PC-9 (cell line): ENCODE results near the gene UVSSA. TPM values are rescaled to one million over a fixed set of nuclear protein-coding genes. Genes with fewer than 3 reads are reported as not detected.
A peak's percentile ranks its signal among the peaks of the same experiment; 100 is the strongest.

Source experiments
- BruUV-seq: library from RNA; stranded (reverse); fragments of 400-500 nt; replicated peaks from 2 replicates; lab custom pipeline; 2021; lab: Mats Ljungman, UMichigan
- CTCF ChIA-PET: fragments of 300-600 bp; sonication (Branson Sonifier 250); formaldehyde crosslinking; loops from one replicate; lab custom pipeline; 2022; ENCODE audit warnings: antibody characterized with exemption; lab: Charles Lee
- POLR2A ChIA-PET: fragments of 300-600 bp; sonication (Branson Sonifier 250); formaldehyde crosslinking; loops from one replicate; lab custom pipeline; 2022; ENCODE audit warnings: antibody characterized with exemption; ENCODE audit not compliant: unreplicated experiment; lab: Charles Lee
- DNase-seq, 2 experiments: peaks; one replicate each; pipeline versions ENCODE4 v3.0.0 to v3.0.0-alpha.2; 2015 to 2022; ENCODE audit warnings: mixed read lengths in 1 of 2
- H2AFZ ChIP-seq: fragments of 200-600 bp; sonication (generic); 2 replicates; pipeline ENCODE4 v1.8.1; 2017; ENCODE audit warnings: antibody characterized with exemption
- H3F3A ChIP-seq: fragments of 200-600 bp; sonication (generic); 2 replicates; pipeline ENCODE4 v1.8.1; 2017; ENCODE audit warnings: antibody characterized with exemption, mild to moderate bottlenecking, low read depth; ENCODE audit not compliant: insufficient read depth
- H3K27ac ChIP-seq: fragments of 200-600 bp; sonication (generic); 2 replicates; pipeline ENCODE4 v1.6.1; 2016; ENCODE audit warnings: mixed run types
- H3K27me3 ChIP-seq: fragments of 200-600 bp; sonication (generic); 2 replicates; pipeline ENCODE4 v1.6.1; 2016; ENCODE audit warnings: low read depth, mixed run types; ENCODE audit not compliant: insufficient read depth
- H3K36me3 ChIP-seq: fragments of 200-600 bp; sonication (generic); 2 replicates; pipeline ENCODE4 v1.6.1; 2016; ENCODE audit warnings: low read depth, mixed run types
- H3K4me1 ChIP-seq: fragments of 200-600 bp; sonication (generic); replicated peaks from 2 replicates; pipeline ENCODE4 v1.6.1; 2016; ENCODE audit warnings: mixed run types; ENCODE audit not compliant: insufficient read depth
- H3K4me2 ChIP-seq: fragments of 200-600 bp; sonication (generic); 2 replicates; pipeline ENCODE4 v1.6.1; 2017; ENCODE audit warnings: mixed run types
- H3K4me3 ChIP-seq: fragments of 200-600 bp; sonication (generic); 2 replicates; pipeline ENCODE4 v1.6.1; 2016; ENCODE audit warnings: mixed run types
- H3K79me2 ChIP-seq: fragments of 200-600 bp; sonication (generic); 2 replicates; pipeline ENCODE4 v1.6.1; 2017; ENCODE audit warnings: low read depth, mixed run types
- H3K9me2 ChIP-seq: fragments of 200-600 bp; sonication (generic); 2 replicates; pipeline ENCODE4 v1.8.1; 2017; ENCODE audit warnings: mild to moderate bottlenecking; ENCODE audit not compliant: insufficient read depth
- H3K9me3 ChIP-seq: fragments of 200-600 bp; sonication (generic); 2 replicates; pipeline ENCODE4 v1.8.1; 2016; ENCODE audit warnings: low read depth; ENCODE audit not compliant: insufficient read depth
- H4K20me1 ChIP-seq: fragments of 200-600 bp; sonication (generic); 2 replicates; pipeline ENCODE4 v1.8.1; 2017; ENCODE audit not compliant: insufficient read depth
- EZH2 ChIP-seq: fragments of 200-600 bp; sonication (generic); IDR thresholded peaks from 2 replicates; pipeline ENCODE4 v1.8.0; 2017; ENCODE audit warnings: antibody characterized with exemption, low read depth
- intact Hi-C: fragments of 100-400 bp; cut with micrococcal nuclease; formaldehyde crosslinking; loops from one replicate; pipeline ENCODE4 v1.10.0; 2022; ENCODE audit not compliant: unreplicated experiment
- total RNA-seq: library from RNA; stranded (reverse); gene quantifications from 2 replicates; pipeline ENCODE4 v1.2.3, GENCODE V29; 2021
- TF ChIP-seq, protein P1 (sequence below): fragments of 200-600 bp; sonication (generic); conservative IDR thresholded peaks from 2 replicates; pipeline ENCODE4 v1.6.1; 2017; ENCODE audit warnings: mixed run types, antibody characterized with exemption, mild to moderate bottlenecking, moderate library complexity

UVSSA gene
- total RNA-seq, 1 experiment from 2014 or later, result 24.3 TPM

DNA sequence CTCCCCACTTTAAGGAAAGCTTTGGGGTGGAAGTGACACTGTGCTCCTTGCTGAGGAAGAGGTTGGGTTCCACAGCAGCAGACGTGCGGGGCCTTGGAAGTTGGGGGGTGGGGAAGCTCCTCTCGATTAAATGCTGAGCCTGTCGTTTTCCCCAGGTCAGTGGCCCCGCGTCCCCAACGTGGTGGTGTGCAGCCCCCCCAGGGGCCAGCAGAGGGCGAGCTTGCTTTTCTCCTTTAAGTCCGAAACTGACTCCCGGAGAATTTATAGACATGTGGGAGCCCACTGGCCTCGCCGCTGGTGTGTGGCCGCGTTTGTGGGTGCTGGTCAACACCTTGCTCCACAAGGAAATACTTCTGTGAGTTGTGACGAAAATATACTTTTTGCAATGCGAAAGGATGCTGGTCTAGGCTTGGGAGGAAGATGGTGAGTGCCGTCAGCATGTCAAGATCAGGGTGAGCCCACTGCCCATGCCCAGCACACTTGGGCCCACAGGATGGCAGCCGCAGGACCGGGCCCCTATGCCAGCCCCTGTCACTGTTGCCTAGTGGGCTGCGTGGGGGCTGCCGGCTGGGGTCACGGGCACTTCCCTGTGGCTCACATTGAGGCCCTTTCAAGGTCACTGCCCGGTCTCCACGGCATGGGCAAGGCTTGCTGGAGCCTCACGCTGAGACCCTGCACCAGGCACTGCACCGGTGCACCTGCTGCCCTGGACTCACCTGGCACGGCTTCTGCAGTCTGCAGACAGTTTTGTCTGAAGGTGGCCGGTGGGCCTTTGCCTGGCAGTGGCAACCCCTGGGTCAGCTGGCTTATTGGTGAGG, 9.4 kb downstream of the UVSSA start:
- BruUV-seq, result no TSS peak
- ChIA-PET POLR2A (no interaction called here), CTCF (interaction anchor here (0.7 kb wide), 1 partner anchor 191 kb away, joined by 3 read pairs; no protein-coding TSS in a partner anchor)
- no peak overlapping the region for H3K27ac ChIP-seq
- intact Hi-C loops, result loop anchor here (10.0 kb wide), 1 partner anchor 248 kb away; no protein-coding TSS in a partner anchor
- H3K4me2 ChIP-seq, result no peak overlapping the region
- no peaks in the 10 kb centered on the region for H3K36me3 ChIP-seq
- H3K27me3 ChIP-seq, result no peaks in the 10 kb centered on the region
- H3K79me2 ChIP-seq, result no peaks in the 10 kb centered on the region
- H3K4me1 ChIP-seq, result no peaks in the 10 kb centered on the region
- no peak overlapping the region for H2AFZ ChIP-seq
- no peaks in the 10 kb centered on the region for H3K9me3 ChIP-seq
- peak in 1 of 2 experiments; percentile 31 for DNase-seq
- H3F3A ChIP-seq, result no peaks in the 10 kb centered on the region; the same call in 1 of the 2 replicates
- H4K20me1 ChIP-seq, result peaks cover 8% of the 10 kb centered on the region; the same call in 1 of the 2 replicates
- H3K4me3 ChIP-seq, result no peak overlapping the region
- H3K9me2 ChIP-seq, result no peaks in the 10 kb centered on the region
- TF ChIP-seq, protein P1, sequence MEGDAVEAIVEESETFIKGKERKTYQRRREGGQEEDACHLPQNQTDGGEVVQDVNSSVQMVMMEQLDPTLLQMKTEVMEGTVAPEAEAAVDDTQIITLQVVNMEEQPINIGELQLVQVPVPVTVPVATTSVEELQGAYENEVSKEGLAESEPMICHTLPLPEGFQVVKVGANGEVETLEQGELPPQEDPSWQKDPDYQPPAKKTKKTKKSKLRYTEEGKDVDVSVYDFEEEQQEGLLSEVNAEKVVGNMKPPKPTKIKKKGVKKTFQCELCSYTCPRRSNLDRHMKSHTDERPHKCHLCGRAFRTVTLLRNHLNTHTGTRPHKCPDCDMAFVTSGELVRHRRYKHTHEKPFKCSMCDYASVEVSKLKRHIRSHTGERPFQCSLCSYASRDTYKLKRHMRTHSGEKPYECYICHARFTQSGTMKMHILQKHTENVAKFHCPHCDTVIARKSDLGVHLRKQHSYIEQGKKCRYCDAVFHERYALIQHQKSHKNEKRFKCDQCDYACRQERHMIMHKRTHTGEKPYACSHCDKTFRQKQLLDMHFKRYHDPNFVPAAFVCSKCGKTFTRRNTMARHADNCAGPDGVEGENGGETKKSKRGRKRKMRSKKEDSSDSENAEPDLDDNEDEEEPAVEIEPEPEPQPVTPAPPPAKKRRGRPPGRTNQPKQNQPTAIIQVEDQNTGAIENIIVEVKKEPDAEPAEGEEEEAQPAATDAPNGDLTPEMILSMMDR, result peak; percentile 72
- TF ChIP-seq EZH2, result no peak

DNA sequence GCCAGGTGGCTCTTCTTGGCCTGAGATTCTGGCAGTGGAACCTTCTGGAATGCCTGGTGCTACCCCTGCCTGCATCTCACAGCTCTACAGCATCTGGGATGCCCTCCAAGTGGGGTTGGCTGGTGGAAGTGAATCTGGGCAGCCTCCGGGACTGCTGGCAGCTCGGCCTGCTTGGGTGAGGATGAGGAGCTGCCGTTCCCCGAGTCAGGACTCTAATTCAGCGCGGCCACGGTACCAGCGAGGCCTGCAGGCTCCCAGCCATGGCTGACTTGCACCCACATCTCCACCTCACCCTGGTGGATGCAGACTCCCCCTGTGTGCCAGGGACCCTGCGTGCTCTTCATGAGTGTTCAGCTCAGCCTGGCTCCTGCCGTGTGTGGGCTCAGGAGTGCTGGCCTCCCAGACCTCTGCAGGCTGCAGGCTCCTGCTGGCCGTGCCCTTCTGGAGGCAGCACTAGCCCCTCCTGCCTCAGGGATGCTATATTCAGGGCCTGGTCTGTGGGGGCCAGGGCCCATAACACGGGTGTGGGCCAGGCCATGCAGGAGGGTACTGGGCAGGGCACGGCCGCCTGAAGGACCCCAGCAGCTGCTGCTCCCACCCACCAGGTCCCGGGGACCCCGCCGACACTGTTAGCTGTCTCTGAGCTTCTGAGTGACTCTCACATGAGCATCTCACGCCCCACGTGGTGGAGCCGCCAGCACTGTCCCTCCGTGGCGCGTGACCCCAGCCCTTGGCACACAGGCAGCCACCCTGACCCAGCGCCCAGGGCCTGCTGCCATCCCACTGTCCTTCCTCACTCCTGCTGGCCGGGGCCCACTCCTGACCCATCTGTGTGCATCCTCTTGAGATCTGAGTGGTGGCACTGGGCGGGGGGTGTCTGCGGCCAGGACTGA, 10.6 kb downstream of the UVSSA start:
- Histone ChIP-seq H3K4me2 (no peak overlapping the region), H3F3A (no peaks in the 10 kb centered on the region), H3K9me2 (no peaks in the 10 kb centered on the region), H3K4me1 (no peaks in the 10 kb centered on the region), H3K9me3 (no peaks in the 10 kb centered on the region), H2AFZ (no peak overlapping the region), H3K27ac (no peak overlapping the region), H3K27me3 (no peaks in the 10 kb centered on the region), H3K36me3 (no peaks in the 10 kb centered on the region), H4K20me1 (0 out of 2 replicates have a peak, but pooled peaks cover under 1% of the 10 kb centered on the region), H3K79me2 (no peaks in the 10 kb centered on the region), H3K4me3 (no peak overlapping the region)
- intact Hi-C loops, result loop anchor here (10.0 kb wide), 1 partner anchor 247 kb away; no protein-coding TSS in a partner anchor
- no TSS peak for BruUV-seq
- no peak for DNase-seq
- TF ChIP-seq, protein P1, result no peak
- no peak for TF ChIP-seq EZH2
- ChIA-PET CTCF (no interaction called here), POLR2A (no interaction called here)

DNA sequence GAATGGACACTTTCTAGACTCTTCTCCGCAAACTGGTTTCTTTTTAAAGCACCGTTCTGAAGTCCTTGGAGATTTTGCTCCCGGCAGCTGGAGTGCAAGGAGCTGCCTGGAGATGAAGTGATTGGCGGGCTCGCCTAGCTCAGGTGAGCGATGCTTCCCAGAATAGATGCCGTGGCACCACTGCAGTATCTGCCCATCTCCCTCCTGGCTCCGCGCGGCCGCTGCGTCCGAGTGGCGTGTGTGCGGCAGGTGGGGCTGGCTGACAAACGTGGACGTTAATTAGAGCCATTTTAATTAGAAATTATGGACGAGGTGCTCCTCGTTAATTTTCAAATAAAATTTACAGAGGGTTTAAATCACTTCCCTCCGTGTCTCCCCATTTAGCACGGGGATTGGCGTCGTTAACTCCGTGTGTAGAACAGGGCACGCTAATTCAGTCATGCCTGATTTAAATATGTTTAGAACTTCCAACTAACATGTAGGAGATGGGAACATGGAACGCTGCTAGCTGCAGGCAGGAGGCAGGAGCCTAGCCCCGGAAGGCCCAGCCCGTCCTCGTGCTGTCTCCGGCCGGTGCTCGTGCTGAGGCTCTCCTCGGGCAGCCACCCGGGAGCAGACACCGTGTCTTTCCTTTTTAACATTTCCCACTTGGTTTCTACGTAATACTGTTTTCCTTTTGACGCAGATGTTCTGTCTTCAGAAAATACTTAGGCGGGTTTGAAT, 11.6 kb downstream of the UVSSA start:
- no TSS peak for BruUV-seq
- no peaks in the 10 kb centered on the region for H3K4me1 ChIP-seq
- TF ChIP-seq EZH2, result no peak
- TF ChIP-seq, protein P1, result no peak
- intact Hi-C loops, result loop anchor here (10.0 kb wide), 1 partner anchor 246 kb away; no protein-coding TSS in a partner anchor
- no peak for DNase-seq
- CTCF ChIA-PET, result no interaction called here
- H3K27me3 ChIP-seq, result no peaks in the 10 kb centered on the region
- H4K20me1 ChIP-seq, result no peaks in the 10 kb centered on the region
- POLR2A ChIA-PET, result no interaction called here
- no peaks in the 10 kb centered on the region for H3K9me2 ChIP-seq
- no peak overlapping the region for H3K4me2 ChIP-seq
- no peaks in the 10 kb centered on the region for H3F3A ChIP-seq
- no peaks in the 10 kb centered on the region for H3K36me3 ChIP-seq
- no peak overlapping the region for H3K27ac ChIP-seq
- no peaks in the 10 kb centered on the region for H3K9me3 ChIP-seq
- H3K4me3 ChIP-seq, result no peak overlapping the region
- H2AFZ ChIP-seq, result no peak overlapping the region
- H3K79me2 ChIP-seq, result no peaks in the 10 kb centered on the region
